Measurements from ENCODE around the gene GCAT.

GCAT gene

GRCh38 chr22:37817705-37818408 is 10.1 kb downstream of the GCAT start:
- TF ChIP-seq TAF1 (IDR thresholded peaks at IDR 0.05; ENCODE audit: borderline replicate concordance, low read depth, low read length) (no peak), POLR2AphosphoS5 (IDR thresholded peaks at IDR 0.05; ENCODE audit: low read depth, low read length) (no peak), POLR2A (IDR thresholded peaks at IDR 0.05; ENCODE audit: low read depth, low read length) (no peak)
- FAIRE-seq (peak; percentile 83), DNase-seq (ENCODE audit: insufficient read length) (peak; percentile 91)

GRCh38 chr22:37818409-37819104 is 10.8 kb downstream of the GCAT start:
- TF ChIP-seq POLR2A (IDR thresholded peaks at IDR 0.05; ENCODE audit: low read depth, low read length), result no peak
- no peak for TF ChIP-seq TAF1 (IDR thresholded peaks at IDR 0.05; ENCODE audit: borderline replicate concordance, low read depth, low read length)
- FAIRE-seq, result peak; percentile 27
- DNase-seq (ENCODE audit: insufficient read length), result peak; percentile 80

- TF ChIP-seq TAF1 (IDR thresholded peaks at IDR 0.05; ENCODE audit: borderline replicate concordance, low read depth, low read length) (no peak), POLR2AphosphoS5 (IDR thresholded peaks at IDR 0.05; ENCODE audit: low read depth, low read length) (no peak), POLR2A (IDR thresholded peaks at IDR 0.05; ENCODE audit: low read depth, low read length) (no peak)
- no peak for FAIRE-seq
- DNase-seq (ENCODE audit: insufficient read length), result no peak
These were observed 11.3 kb downstream of the GCAT start for GRCh38 chr22:37819105-37819433.

GRCh38 chr22:37820350-37820749 is 12.6 kb downstream of the GCAT start:
- TF ChIP-seq POLR2A (IDR thresholded peaks at IDR 0.05; ENCODE audit: low read depth, low read length) (no peak), TAF1 (IDR thresholded peaks at IDR 0.05; ENCODE audit: borderline replicate concordance, low read depth, low read length) (no peak), POLR2AphosphoS5 (IDR thresholded peaks at IDR 0.05; ENCODE audit: low read depth, low read length) (no peak)
- no peak for DNase-seq (ENCODE audit: insufficient read length)
- no peak for FAIRE-seq

- FAIRE-seq, result no peak
- no peak for TF ChIP-seq TAF1 (IDR thresholded peaks at IDR 0.05; ENCODE audit: borderline replicate concordance, low read depth, low read length)
- TF ChIP-seq POLR2AphosphoS5 (IDR thresholded peaks at IDR 0.05; ENCODE audit: low read depth, low read length), result no peak
- TF ChIP-seq POLR2A (IDR thresholded peaks at IDR 0.05; ENCODE audit: low read depth, low read length), result no peak
- DNase-seq (ENCODE audit: insufficient read length), result no peak
These were observed 14.5 kb downstream of the GCAT start for GRCh38 chr22:37822079-37822833.

- DNase-seq (ENCODE audit: insufficient read length) (no peak), FAIRE-seq (no peak)
- no peak for TF ChIP-seq TAF1 (IDR thresholded peaks at IDR 0.05; ENCODE audit: borderline replicate concordance, low read depth, low read length)
- no peak for TF ChIP-seq POLR2A (IDR thresholded peaks at IDR 0.05; ENCODE audit: low read depth, low read length)
- TF ChIP-seq POLR2AphosphoS5 (IDR thresholded peaks at IDR 0.05; ENCODE audit: low read depth, low read length), result no peak
These were observed 15.6 kb downstream of the GCAT start, which contains the start of gene GALR3 for GRCh38 chr22:37823134-37823985. GALR3 (plus strand) TSS chr22:37823382; CDS start chr22:37823407, 25 bp downstream.

- FAIRE-seq, result no peak
- no peak for DNase-seq (ENCODE audit: insufficient read length)
- TF ChIP-seq TAF1 (IDR thresholded peaks at IDR 0.05; ENCODE audit: borderline replicate concordance, low read depth, low read length) (no peak), POLR2A (IDR thresholded peaks at IDR 0.05; ENCODE audit: low read depth, low read length) (no peak), POLR2AphosphoS5 (IDR thresholded peaks at IDR 0.05; ENCODE audit: low read depth, low read length) (no peak)
These were observed 17.2 kb downstream of the GCAT start for GRCh38 chr22:37824674-37825641.

- TF ChIP-seq TAF1 (IDR thresholded peaks at IDR 0.05; ENCODE audit: borderline replicate concordance, low read depth, low read length), result no peak
- TF ChIP-seq POLR2A (IDR thresholded peaks at IDR 0.05; ENCODE audit: low read depth, low read length), result no peak
- TF ChIP-seq POLR2AphosphoS5 (IDR thresholded peaks at IDR 0.05; ENCODE audit: low read depth, low read length), result no peak
- FAIRE-seq, result no peak
- no peak for DNase-seq (ENCODE audit: insufficient read length)
These were observed 19.3 kb downstream of the GCAT start for GRCh38 chr22:37827056-37827455.

GRCh38 chr22:37830093-37830842 is 22.5 kb downstream of the GCAT start:
- DNase-seq (ENCODE audit: insufficient read length), result no peak
- no peak for FAIRE-seq
- TF ChIP-seq TAF1 (IDR thresholded peaks at IDR 0.05; ENCODE audit: borderline replicate concordance, low read depth, low read length) (no peak), POLR2A (IDR thresholded peaks at IDR 0.05; ENCODE audit: low read depth, low read length) (no peak), POLR2AphosphoS5 (IDR thresholded peaks at IDR 0.05; ENCODE audit: low read depth, low read length) (no peak)
